Peyer's patch (tissue), 4 donors: Measurements from ENCODE around the gene RECK. TPM values are rescaled to one million over a fixed set of nuclear protein-coding genes. Genes with fewer than 3 reads are reported as not detected.

ENCODE experiments used
- DNase-seq, 3 donors: peaks; one replicate each; pipeline ENCODE4 v3.0.0-alpha.2; 2017 to 2019
- H3K27ac ChIP-seq, 4 donors: fragments of 200-600 bp; sonication (generic); one replicate each; pipeline ENCODE4 v1.5.1; 2016 to 2019
- H3K27me3 ChIP-seq, 2 donors: fragments of 200-600 bp; sonication (generic); one replicate each; pipeline ENCODE4 v1.5.1; 2019
- H3K36me3 ChIP-seq, 3 donors: fragments of 200-600 bp; sonication (generic); one replicate each; pipeline ENCODE4 v1.5.1; 2016 to 2019
- H3K4me1 ChIP-seq, 4 donors: fragments of 200-600 bp; sonication (generic); one replicate each; pipeline ENCODE4 v1.5.1; 2016 to 2019
- H3K4me3 ChIP-seq, 4 donors: fragments of 200-600 bp; sonication (generic); 1 replicate in 3 of 4; 2 replicates in 1 of 4; pipeline ENCODE4 v1.5.1; 2016 to 2019; ENCODE audit warnings: mild to moderate bottlenecking in 1 of 4
- H3K9me3 ChIP-seq, 4 donors: fragments of 200-600 bp; sonication (generic); one replicate each; pipeline ENCODE4 v1.5.1; 2016 to 2019; ENCODE audit warnings: mild to moderate bottlenecking in 1 of 4
- POLR2A ChIP-seq, 2 donors: fragments of 450-650 bp; IDR thresholded peaks; one replicate each; pipeline ENCODE4 v1.5.1; 2017; ENCODE audit warnings: antibody characterized with exemption in 2 of 2, mild to moderate bottlenecking in 2 of 2, moderate library complexity in 2 of 2
- total RNA-seq, 4 donors: library from RNA; depleted of rRNA; stranded (reverse); fragments of >200 nt; gene quantifications; one replicate each; pipeline ENCODE4 v1.1.0, GENCODE V29; 2016
- TF ChIP-seq, protein P1 (sequence below), 6 experiments: fragments of 450-650 bp in 4 of 6; fragments of 200-600 bp in 2 of 6; sonication (generic) in 1 of 6; IDR thresholded peaks; one replicate each; pipeline ENCODE4 v1.5.1; 2017 to 2019; ENCODE audit warnings: antibody characterized with exemption in 6 of 6, mild to moderate bottlenecking in 3 of 6, moderate library complexity in 1 of 6

The RECK gene
- total RNA-seq, 4 donors from 2014 or later, result 1.9 to 8.3 (median 5.9) TPM

DNA sequence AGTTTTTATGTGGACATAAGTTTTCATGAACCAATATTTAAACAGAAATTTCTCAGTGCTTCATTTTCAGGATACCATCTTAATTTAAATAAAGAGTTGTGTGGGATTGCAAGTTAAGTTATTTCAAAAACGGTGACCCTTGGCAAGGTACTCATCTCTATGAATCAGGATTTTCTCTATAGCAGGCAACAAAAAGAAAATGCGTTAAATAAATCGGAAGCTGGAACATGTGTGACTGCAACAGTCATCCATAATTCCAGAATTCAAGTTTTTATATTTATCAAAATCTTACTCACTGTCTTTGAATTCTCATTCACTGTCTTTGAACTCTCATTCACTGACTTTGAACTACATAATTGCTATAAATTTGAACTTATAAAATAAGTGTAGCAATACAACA lies 5.8 kb upstream of the RECK start:
- H3K36me3 ChIP-seq, result no peaks in the 10 kb centered on the region
- no peaks in the 10 kb centered on the region for H3K4me1 ChIP-seq
- no peak overlapping the region for H3K4me3 ChIP-seq
- H3K27me3 ChIP-seq, result no peaks in the 10 kb centered on the region
- DNase-seq, result no peak
- H3K9me3 ChIP-seq, result no peaks in the 10 kb centered on the region
- TF ChIP-seq, protein P1, sequence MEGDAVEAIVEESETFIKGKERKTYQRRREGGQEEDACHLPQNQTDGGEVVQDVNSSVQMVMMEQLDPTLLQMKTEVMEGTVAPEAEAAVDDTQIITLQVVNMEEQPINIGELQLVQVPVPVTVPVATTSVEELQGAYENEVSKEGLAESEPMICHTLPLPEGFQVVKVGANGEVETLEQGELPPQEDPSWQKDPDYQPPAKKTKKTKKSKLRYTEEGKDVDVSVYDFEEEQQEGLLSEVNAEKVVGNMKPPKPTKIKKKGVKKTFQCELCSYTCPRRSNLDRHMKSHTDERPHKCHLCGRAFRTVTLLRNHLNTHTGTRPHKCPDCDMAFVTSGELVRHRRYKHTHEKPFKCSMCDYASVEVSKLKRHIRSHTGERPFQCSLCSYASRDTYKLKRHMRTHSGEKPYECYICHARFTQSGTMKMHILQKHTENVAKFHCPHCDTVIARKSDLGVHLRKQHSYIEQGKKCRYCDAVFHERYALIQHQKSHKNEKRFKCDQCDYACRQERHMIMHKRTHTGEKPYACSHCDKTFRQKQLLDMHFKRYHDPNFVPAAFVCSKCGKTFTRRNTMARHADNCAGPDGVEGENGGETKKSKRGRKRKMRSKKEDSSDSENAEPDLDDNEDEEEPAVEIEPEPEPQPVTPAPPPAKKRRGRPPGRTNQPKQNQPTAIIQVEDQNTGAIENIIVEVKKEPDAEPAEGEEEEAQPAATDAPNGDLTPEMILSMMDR (IDR thresholded peaks at IDR 0.05), result no peak
- no peak for TF ChIP-seq POLR2A (IDR thresholded peaks at IDR 0.05)
- H3K27ac ChIP-seq, result no peak overlapping the region

DNA sequence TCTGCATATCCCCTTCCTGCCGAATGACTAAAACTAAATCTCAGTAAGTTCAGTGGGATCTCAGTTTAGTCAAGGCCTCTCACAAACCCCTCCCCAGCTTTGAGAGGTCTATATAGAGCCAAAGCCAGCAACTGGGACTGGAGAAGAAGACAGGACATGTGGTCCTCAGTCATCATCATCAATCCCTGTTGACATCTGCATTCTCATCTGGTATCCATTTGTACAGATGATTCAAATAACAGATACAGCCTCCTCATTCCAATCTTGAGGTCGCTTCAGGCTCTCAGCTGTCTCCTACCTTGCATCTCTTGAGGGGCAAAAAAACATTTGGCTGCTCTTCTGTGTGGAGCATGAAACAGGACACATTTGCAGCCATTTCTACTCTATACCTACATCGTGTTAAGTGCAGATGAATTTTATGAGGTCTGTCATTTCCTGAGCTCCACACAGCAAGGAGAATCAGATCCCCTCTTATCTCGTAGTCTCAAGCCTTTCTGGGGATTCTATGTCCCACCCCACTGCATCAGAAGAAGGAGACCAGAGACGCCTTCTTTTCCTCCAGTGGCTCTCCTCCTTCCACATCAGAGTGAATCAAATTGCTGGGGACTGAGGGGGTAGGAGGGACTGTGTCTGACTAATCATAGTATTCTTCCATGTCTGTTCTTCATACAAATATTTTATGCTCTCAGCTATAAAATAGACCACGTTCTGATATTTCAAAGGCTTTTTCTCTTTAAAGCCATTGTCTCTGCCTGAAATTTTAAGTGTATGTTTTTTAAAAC lies 4.7 kb upstream of the RECK start:
- DNase-seq, result no peak
- Histone ChIP-seq H3K4me1 (peaks cover 0 to 4% (median 0%) of the 10 kb centered on the region in 4 donors), H3K9me3 (no peaks in the 10 kb centered on the region), H3K4me3 (no peak overlapping the region), H3K36me3 (no peaks in the 10 kb centered on the region), H3K27ac (no peak overlapping the region), H3K27me3 (no peaks in the 10 kb centered on the region)
- TF ChIP-seq, protein P1 (IDR thresholded peaks at IDR 0.05), result no peak
- TF ChIP-seq POLR2A (IDR thresholded peaks at IDR 0.05), result no peak

DNA sequence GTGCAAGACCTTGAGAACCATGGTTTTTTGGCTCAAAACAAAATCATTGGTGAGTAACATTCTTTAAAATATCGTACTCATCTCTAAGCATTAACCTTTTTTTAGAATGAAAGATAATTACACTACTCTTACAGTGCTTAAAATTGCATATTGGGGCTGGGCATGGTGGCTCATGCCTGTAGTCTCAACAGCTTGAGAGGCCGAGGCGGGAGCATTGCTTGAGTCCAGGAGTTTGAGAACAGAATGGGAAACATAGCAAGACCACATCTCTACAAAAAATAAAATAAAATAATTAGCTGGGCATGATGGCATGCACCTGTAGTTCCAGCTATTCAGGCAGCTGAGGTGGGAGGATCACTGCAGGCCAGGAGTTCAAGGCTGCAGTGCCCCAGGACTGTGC lies 2.9 kb upstream of the RECK start:
- H3K4me3 ChIP-seq, result no peak overlapping the region

DNA sequence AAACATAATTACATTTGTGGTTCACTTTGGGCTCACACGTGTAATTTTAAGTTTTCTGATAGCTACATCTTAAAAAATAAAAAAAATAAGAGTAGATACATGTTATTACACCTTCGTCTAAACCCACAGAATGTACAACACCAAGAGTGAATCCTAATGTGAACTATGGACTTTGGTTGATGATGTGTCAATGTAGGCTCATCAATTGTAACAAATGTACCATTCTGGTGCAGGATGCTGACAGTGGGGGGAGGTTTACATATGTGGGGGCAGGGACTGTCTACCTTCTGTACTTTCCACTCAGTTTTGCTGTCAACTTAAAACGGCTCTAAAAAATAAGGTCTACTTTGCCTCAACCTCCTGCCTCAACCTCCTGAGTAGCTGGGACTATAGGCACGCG lies 2.5 kb upstream of the RECK start:
- TF ChIP-seq, protein P1 (IDR thresholded peaks at IDR 0.05), result no peak
- H3K4me1 ChIP-seq, result peaks cover 0 to 15% (median 4%) of the 10 kb centered on the region in 4 donors
- no peaks in the 10 kb centered on the region for H3K9me3 ChIP-seq
- no peak overlapping the region for H3K4me3 ChIP-seq
- DNase-seq, result no peak
- H3K36me3 ChIP-seq, result no peaks in the 10 kb centered on the region
- no peaks in the 10 kb centered on the region for H3K27me3 ChIP-seq
- no peak overlapping the region for H3K27ac ChIP-seq

More for the DNA sequence above, 2.9 kb upstream of the RECK start:
- Histone ChIP-seq H3K27ac (no peak overlapping the region), H3K27me3 (no peaks in the 10 kb centered on the region), H3K4me1 (peaks cover 0 to 15% (median 4%) of the 10 kb centered on the region in 4 donors), H3K36me3 (no peaks in the 10 kb centered on the region), H3K9me3 (no peaks in the 10 kb centered on the region)
- DNase-seq, result no peak
- no peak for TF ChIP-seq POLR2A (IDR thresholded peaks at IDR 0.05)
- TF ChIP-seq, protein P1 (IDR thresholded peaks at IDR 0.05), result no peak

DNA sequence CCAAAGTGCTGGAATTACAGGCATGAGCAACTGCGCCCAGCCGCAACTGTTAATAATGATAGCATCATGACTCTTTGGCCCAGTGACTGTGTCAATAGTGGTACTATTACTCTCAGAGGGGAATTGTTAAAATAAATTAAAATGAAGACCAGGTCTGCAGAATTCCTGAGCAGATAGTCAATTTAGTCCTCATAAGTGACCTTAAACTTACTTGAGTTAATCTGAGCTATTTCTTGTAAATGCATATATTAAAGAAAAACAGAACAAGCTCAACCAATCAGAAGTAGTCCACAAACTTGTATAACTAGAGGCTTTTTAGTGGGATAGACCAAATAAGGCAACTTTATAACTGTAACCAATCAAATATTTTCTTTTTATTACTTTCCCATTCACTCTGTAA lies 1.7 kb upstream of the RECK start:
- no peak overlapping the region for H3K27ac ChIP-seq

More for the DNA sequence above, 1.7 kb upstream of the RECK start:
- no peak for DNase-seq
- TF ChIP-seq, protein P1 (IDR thresholded peaks at IDR 0.05), result no peak
- TF ChIP-seq POLR2A (IDR thresholded peaks at IDR 0.05), result no peak
- Histone ChIP-seq H3K36me3 (no peaks in the 10 kb centered on the region), H3K4me3 (no peak overlapping the region), H3K9me3 (no peaks in the 10 kb centered on the region), H3K4me1 (peaks cover 0 to 15% (median 4%) of the 10 kb centered on the region in 4 donors), H3K27me3 (no peaks in the 10 kb centered on the region)
